Activated CD8-positive, alpha-beta memory T cell treated with anti-CD3 and anti-CD28 coated beads for 4 hours (primary cell): ENCODE results near the gene GYS2.
"Not testable (repeated sequence)": the region's sequence is repeated elsewhere in the genome, so short reads cannot be mapped to it uniquely, and the experiment has no call there.

Experiments
- DNase-seq, 2 donors: peaks; one replicate each; pipeline ENCODE4 v3.0.0-alpha.2; 2020; ENCODE audit warnings: low read depth in 2 of 2

Gene GYS2

DNA sequence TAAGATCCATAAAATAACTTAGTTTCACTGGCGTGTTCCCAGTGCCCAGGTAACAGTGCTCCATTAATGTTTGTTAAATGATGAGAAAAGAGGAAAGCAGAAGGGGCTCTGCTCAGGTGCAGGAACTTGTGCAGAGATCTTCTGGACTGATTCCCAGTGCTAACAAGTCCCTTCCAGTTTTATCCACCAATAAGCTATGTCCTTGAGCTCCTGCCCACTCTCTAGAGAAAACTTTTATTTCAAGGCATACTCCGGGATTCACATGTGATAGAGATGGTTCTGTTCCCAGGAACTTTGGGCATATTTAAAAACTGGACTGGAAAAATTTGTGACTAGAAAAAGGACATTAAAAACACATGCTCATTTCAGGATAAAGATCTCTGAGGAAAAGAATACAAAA is 1.9 kb downstream of the GYS2 start:
- DNase-seq: no peak

DNA sequence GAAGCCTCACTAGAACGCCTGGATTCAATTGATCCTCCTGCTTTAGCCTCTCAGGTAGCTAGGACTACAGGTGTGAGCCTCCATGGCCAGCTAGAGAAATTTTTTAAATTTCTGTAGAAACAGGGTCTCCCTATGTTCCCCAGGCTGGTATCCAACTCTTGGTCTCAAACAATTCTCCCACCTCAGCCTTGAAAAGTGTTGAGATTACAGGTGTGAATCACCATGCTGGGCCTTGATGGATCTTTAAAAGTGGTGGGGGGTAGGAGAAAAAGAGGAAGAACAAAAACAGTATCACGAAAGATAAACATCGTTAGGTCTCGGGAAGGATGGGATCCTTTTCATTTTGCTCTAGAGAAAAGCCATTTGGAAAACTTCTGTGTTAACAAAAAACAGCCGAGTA is 4.5 kb downstream of the GYS2 start:
- no peak for DNase-seq

DNA sequence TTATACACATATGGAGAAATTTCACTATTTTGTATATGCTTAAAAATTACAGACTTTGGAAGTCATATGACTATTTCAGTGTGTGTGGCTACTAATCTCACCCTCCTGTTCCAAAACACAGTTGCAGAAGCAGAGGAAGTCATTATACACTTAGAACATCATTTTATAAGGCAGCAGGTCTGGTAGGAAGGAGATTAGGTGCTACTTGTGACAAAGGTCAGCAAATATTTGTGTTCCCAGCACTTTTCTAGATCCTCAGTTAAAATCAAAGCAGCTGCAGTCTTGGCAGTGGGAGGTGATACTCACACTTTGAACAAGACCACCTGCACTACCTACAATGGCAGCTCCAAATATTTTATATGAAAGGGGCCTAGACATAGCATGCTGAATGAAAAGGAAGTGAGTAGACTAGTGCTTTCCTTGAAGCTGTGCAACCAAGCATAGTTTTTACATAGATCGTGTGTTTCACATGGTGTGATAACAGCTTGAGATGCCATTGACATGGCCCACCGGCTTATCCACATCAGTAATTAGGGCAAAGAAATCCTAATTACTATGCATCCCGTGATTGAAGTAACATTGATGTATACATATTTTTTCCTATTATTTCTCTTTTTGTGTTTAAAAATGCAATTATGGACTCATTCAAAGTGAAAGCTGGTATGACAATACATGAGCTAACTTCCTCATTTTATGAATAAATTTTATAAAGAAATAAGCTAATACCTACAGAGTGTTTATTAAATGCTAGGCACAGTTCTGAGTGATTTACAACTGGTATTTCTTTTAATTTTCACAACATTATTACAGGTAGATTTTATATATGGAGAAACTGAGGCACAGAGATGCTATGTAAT is 5.3 kb downstream of the GYS2 start:
- DNase-seq: no peak

DNA sequence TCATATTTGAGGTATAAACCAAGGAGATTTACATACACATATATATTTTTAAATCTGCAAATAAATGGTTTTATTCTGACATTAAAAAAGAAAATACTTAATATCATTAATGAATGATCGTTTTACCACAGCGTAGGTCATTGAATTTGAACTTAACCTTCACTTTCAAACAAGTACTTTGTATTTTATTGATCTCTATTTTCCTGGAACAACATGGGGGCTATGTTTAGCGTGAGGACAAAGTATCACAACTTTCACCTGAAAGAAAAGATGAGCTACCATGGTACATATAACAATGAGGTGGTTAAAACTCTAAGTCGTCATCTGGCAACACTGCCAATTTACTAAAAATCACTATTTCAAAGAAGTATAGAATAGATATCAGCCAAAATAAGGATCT is 6.0 kb downstream of the GYS2 start:
- no peak for DNase-seq

DNA sequence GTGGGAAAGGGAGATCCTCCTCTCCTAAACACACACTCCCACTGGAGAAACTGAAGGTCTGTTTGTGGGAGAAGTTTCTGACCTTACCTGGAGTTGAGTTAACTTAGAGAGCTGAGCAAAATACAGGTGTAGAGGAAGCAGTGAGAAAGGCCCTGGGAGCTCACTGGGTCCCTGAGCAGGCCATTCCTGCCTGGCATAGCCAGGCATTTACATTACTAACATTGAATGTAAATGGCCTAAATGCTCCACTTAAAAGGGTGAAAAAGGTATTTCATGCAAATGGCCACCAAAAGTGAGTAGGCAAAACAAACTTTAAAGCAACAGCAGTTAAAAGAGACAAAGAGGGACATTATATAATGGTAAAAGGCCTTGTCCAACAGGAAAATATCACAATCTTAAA is 9.3 kb downstream of the GYS2 start:
- DNase-seq: not testable (repeated sequence)

DNA sequence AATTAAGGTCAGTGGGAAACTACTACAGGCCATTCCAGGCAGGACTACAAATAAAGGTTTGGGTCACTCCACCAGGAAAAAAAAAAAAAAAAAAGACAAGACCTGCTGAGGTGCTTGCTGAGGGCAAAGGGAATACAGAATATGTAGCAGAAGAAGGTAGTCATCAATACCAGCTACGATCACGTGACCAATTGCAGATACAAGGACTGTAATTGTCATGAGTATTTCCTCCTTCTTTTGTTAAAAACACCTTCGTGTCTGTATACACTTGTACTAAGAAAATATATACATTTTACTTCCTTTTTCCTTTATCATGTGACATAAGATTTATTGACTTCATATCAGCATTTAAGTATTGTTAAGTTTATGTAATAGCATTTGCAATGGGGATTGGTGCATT is 19.2 kb downstream of the GYS2 start:
- DNase-seq: no peak

DNA sequence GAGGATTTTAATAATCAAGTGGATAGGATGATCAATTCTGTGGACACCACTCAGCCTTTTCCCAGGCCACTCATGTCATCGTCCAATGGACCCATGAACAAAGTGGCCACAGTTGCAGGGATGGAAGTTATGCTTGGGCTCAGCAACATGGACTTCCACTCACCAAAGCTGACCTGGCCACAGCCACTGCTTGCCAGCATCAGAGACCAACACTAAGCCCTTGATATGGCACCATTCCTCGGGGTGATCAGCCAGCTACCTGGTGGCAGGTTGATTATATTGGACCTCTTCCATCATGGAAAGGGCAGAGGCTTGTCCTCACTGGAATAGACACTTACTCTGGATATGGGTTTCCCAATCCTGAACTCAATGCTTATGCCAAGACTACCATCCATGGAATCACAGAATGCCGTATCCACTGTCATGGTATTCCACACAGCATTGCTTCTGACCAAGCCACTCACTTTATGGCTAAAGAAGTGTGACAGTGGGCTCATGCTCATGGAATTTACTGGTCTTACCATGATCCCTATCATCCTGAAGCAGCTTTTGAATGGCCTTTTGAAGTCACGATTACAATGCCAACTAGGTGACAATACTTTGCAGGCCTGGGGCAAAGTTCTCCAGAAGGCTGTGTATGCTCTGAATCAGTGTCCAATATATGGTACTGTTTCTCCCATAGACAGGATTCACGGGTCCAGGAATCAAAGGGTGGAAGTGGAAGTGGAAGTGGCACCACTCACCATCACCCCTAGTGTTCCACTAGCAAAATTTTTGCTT is 20.1 kb downstream of the GYS2 start:
- DNase-seq: not testable (repeated sequence)

DNA sequence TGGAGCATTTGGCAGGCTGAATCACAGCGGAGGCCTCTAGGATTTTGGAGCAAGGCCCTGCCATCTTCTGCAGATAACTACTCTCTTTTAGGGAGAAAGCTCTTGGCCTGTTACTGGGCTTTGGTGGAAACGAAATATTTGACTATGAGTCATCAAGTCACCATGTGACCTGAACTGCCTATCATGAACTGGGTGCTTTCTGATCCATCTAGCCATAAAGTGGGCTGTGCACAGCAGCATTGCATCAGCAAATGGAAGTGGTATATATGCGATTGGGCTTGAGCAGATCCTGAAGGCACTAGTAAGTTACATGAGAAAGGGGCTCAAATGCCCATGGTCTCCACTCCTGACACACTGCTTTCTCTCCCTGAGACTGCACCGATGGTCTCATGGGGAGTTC is 21.1 kb downstream of the GYS2 start:
- DNase-seq: no peak

DNA sequence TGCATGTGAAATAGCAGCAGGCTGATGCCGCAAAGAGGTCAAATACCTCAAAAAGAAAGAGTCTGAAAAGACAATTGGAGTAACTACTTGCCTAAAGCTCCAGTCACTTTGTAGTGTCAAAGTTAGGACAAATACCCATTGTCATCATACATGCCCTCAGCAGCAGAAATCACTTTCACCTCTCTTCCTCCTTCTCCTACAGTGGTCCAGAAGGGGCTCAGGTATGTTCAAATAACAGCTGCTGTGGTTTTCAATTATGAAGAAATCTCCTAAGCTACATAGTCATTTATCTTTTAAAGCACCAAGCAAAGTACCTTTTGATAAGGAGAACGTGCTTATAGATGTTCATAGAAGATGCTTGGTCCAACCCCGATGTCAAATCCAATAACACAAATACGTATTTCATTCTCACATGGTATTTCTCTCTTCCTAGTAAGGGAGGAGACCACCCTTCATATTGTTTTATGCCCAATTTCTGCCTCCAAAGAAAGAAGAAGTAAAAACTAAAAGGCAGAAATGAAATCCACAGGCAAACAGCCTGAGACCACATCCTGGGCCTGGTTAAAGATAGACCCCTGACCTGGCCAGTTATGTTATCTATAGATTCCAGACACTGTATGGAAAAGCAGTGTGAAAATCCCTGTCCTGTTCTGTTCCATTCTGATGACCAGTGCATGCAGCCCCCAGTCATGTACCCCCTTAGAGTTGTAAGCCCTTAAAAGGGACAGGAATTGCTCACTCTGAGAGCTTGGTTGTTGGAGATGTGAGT is 23.7 kb downstream of the GYS2 start:
- no peak for DNase-seq

DNA sequence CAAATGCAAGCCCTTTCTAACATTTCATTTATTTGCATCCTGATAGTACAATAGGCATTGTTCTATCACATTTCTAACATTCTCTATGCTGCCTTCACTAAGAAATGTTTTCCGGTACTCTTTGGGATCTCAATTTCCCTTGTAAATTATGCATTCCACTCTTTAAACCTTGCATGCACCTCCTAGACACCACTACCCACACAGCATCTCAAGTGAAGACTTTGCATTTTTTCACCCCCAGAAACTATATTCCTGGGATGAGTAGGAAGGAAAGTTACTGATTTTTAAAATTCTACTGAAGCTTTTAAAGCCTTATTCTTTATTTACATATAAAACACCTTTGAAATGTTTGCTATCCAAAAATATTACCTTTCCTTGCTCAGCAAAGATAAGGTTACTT is 27.1 kb downstream of the GYS2 start:
- no peak for DNase-seq

DNA sequence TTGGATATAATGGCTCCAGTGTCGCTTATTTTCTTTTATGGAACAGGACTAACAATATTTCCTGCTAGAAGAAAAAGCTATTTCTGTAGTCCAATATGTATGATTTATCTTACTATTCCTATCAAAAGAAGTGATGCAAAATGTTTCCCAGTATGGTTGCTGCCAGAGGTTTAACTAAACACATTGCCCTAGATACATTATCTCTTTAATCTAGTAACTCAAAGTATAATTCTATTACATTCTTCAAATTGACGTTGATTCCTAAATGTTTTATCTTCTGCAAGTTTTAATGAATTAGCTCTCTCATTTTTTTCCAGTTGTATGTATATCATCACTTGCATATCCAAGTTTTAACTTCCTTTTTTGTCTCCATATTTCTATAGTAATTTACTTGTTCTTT is 28.2 kb downstream of the GYS2 start:
- DNase-seq: no peak

DNA sequence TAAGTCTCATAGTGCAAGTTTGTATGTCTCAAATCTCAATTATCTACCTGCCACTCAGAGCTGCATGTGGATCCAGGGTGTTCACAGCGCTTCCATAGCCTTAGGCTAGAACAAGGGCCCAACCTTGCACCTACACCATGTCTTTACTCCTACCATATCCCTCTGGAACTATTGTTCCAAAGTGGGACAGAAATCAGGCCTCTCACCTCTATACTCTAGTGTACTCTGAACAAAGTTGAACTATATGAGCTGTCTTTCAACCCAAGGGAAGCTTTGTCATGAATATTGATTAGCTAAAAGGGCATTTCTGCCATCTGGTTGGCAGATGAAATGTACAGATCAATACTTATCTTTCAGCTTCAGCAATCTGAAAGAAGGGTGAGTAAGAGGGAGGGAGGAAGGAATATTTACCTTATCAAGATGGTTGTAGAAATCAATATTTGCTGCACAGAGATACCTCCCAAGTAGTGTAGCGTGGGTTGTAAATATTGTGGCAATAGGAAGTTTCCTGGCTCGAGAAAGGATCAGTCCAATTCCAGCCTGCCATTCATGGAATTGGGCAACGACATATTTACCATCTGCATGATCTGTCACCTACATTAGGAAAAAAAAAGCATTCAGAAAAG is 30.8 kb downstream of the GYS2 start:
- DNase-seq: no peak

DNA sequence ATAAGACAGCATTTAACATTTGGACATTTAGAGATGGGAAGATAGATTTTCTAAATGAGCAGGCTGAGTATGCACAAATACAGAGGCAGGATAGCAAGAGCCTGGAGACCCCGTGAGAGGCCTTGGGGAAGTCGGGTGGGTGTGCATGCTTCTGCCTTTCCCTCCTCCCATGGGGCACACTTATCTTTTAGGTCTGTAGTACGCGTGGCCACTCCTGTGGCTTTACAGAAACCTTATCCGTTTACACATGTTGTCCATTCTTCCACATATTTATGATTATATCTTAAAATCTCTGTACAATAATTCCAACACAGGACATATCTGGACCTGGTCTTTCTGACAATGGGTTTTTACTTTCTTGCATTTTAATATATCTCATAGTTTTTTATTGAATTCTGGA is 33.6 kb downstream of the GYS2 start:
- DNase-seq: no peak

DNA sequence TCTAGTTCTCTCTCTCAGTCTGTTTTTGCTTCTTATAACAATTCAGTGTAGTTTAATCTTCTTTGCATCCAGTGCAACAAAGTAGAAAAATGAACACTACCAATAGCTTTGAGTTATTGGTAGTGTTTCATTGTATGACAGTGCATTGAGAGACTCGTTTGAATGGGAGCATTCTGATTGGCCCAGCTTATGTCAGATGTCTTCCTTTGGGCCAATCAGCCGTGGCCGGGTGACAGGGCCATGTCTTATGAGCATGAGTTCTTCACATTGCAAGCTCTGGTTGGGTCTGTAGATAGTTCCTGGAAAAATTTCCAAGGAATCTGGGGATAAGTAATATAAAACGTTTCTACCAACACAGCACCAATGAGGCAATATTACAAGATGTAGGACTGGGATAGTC is 36.5 kb downstream of the GYS2 start:
- no peak for DNase-seq

DNA sequence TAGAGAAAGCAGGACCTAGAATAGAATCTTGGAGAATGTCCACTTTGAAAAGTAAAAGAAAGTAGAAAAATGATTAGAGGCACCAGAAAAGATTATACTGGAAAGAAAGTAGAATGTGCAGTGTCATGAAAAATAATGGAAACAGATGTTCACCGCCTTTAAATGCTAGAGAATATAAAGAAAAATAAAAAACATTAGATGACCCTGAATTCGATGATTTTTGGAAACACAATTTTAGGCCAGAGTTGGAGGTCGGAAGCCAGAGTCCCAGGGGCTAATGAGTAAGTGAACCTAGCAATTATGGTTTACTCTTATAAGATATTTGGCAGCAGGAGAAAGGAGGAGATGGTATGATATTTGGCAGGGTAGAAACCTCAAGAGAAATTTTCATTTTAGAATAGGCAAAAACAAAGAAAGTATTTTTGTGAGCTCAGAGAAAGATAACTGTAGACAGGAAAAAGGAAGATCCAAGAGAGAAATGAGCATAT is 37.7 kb downstream of the GYS2 start:
- no peak for DNase-seq

DNA sequence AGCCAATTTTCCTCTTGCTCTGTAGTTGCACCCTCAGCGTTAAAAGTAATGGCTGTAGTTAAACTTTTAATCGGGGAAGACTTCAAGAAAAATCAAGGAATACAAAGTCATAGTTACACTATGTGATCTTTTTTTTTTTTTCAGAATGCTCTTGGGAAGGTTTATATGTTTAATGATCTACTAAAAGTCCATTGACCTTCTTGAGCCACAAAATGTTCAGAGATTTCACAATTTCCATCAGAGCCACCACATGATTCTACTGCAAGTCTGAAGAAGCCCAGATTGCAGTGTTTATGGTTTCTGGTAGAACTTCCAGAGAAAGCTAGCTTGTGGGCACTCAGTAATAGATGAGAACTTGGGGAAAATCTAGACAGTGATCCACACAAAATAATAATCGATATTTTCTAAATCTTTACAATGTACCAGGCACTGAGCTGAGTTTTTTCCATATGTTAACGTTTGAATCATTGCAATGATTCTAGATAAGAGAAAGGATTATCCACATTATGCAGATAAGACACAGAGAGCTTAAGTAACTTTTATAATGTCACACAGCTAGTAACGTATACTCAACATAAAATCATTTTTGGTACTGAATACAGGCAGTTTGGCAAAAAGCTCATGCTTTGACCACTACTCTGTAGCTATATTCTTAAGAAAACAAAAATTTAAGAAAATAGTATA is 38.3 kb downstream of the GYS2 start:
- DNase-seq: no peak

DNA sequence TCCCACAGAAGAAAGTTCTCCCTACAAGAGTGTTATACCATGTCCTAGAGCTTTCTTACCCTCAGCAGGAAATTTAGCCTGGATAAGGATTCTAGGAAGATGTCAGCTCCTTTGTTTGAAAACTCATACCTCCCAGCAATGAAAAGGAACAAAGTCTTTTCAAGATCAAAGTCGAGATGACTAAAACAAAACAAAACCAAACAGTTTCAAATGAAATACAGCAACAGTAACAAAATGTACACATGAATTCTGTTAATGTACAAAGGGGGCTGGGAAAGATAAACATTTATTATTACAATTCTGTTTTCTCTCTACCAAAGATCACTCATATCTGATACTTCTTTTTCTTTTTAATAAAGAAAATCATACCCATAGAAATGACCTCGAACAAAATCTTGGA is 41.8 kb downstream of the GYS2 start:
- DNase-seq: no peak

DNA sequence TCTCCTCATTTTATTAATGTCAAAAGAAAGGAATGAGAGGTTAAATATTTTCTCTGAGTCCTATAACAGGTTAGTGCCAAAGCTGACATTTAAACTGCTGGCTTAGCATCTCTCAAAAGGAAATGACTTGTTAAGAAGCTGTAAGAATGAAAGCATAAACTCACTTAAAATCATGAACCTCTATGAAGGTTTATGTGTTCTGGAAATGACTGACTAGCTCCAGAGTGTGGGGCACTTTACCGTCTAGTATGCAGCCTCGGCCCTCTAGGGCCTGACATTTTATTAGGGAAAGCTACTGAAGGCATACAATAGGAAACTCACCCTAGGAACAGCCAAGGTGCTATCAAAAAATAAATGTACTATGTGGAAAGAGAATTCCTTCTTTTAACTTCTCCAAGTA is 43.5 kb downstream of the GYS2 start:
- no peak for DNase-seq

DNA sequence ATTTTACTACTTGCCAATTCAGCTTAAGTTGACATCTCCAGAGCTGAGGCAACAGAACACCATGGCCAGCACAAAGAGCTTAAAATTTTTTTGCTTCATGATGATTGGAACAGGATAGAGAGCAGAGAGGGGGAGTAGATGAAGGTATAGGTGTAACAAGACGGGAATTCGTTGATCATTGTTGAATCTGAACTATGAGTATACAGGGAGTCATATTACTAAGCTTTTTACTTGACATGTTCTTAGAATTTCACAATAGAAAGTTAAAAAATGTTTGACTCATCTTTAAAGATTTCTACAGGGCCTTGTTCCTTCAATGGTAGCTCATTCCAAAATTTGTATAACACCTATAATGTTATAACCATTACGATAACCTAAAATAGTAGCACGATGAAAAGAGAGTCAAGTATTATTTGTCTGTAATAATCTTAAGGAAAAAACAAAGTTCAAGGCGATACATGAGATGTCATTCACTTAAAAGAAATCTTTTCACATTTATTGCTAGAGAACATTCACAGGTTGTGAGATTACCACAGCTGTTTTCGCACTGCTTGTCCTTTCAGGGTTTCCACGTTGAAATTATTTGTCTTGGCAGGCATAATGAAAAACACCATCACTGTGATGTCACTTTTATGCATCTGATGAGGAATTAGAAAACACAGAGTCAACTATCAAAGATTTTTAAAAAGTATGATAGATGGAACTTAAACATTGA is 44.6 kb downstream of the GYS2 start:
- no peak for DNase-seq

DNA sequence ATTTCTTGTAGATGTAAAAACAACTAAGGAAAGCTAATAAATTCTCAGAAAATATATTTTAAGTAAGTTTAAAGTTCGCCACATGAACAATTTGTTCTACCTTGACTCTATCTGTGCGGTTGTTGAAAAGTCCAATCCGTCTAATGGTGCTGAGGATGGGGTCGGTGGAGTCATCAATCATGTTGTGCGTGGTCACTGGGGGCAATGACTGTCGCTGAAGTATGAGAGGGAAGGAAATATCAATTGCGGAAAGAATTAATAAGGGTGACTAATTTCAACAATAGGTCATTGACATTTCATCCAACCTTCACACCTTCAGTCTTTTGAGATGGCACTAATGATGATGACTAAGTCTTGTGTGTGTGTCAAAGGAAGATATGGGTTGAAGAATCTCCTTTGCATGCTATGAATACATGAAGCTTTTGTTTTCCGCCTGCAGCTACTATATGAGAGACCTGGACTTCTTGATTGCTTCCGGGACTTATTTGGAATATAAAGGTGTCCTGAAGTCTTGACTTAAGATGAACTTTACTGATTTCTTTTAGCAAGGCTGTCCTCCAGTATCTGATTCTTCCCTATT is 46.5 kb downstream of the GYS2 start:
- no peak for DNase-seq
